Heart right ventricle (tissue), 16 donors: Measurements from ENCODE around the gene FIGLA. TPM values are rescaled to one million over a fixed set of nuclear protein-coding genes. Genes with fewer than 3 reads are reported as not detected.

ENCODE experiments used
- ATAC-seq, 8 donors: fragments of 200-7000 bp; cut with Tn5 transposase; one replicate each; pipeline ENCODE4 v1.9.1; 2020; ENCODE audit warnings: mild to moderate bottlenecking in 8 of 8, moderate library complexity in 8 of 8, moderate number of reproducible peaks in 1 of 8
- DNase-seq, 2 donors: peaks; one replicate each; pipeline ENCODE4 v3.0.0-alpha.2; 2020
- H3K27ac ChIP-seq, 10 donors: fragments of 200-600 bp; sonication (generic) in 2 of 10; one replicate each; pipeline versions ENCODE4 v1.5.0 to v1.8.0; 2020 to 2022; ENCODE audit warnings: mild to moderate bottlenecking in 3 of 10
- H3K27me3 ChIP-seq, 7 donors: fragments of 200-600 bp; one replicate each; pipeline ENCODE4 v1.8.0; 2021 to 2022; ENCODE audit warnings: mild to moderate bottlenecking in 2 of 7
- H3K36me3 ChIP-seq, 9 donors: fragments of 200-600 bp; sonication (generic) in 1 of 9; one replicate each; pipeline versions ENCODE4 v1.5.0 to v1.8.0; 2020 to 2022; ENCODE audit warnings: mild to moderate bottlenecking in 2 of 9
- H3K4me1 ChIP-seq, 9 donors: fragments of 200-600 bp; sonication (generic) in 1 of 9; one replicate each; pipeline versions ENCODE4 v1.5.0 to v1.8.0; 2020 to 2022; ENCODE audit warnings: mild to moderate bottlenecking in 4 of 9
- H3K4me3 ChIP-seq, 10 donors: fragments of 200-600 bp; sonication (generic) in 2 of 10; one replicate each; pipeline versions ENCODE4 v1.5.0 to v1.8.0; 2020 to 2022; ENCODE audit warnings: mild to moderate bottlenecking in 7 of 10, moderate library complexity in 2 of 10
- H3K9me3 ChIP-seq, 11 donors: fragments of 200-600 bp in 10 of 11; sonication (generic) in 2 of 11; one replicate each; pipeline versions ENCODE4 v1.5.0 to v1.8.0; 2013 to 2022; ENCODE audit warnings: mild to moderate bottlenecking in 2 of 11, control low read depth in 1 of 11, moderate library complexity in 1 of 11
- WGBS, 2 donors: extraction: QIAGEN DNeasy Blood & Tissue Kit; methylation state at CpG; one replicate each; pipeline ENCODE4 v1.1.7; 2013; ENCODE audit warnings: inconsistent platforms in 1 of 2; 5-methylcytosine and 5-hydroxymethylcytosine counted together
- intact Hi-C, 10 donors: fragments of 100-400 bp; cut with DNase I; formaldehyde crosslinking; loops; one replicate each; pipeline versions ENCODE4 v1.11.1 to v1.14.2; 2022
- polyA plus RNA-seq, 2 donors: library from polyadenylated mRNA; stranded (reverse); fragments of 200-250 nt; gene quantifications; one replicate each; pipeline ENCODE4 v1.2.3, GENCODE V29; 2013
- total RNA-seq, 10 donors: library from RNA; stranded (reverse); fragmentation: NEBNext Ultra II Directional in 3 of 10; extraction: Animal tissue kit (Norgen Biotek cat#: 25700) in 3 of 10; gene quantifications; one replicate each; pipeline versions ENCODE4 v1.2.1 to v1.2.4, GENCODE V29; 2021 to 2023
- TF ChIP-seq, protein P1 (sequence below), 9 donors: fragments of 200-600 bp; sonication (generic) in 2 of 9; IDR thresholded peaks; one replicate each; pipeline versions ENCODE4 v1.5.0 to v1.8.0; 2021 to 2022; ENCODE audit warnings: antibody characterized with exemption in 9 of 9, mild to moderate bottlenecking in 5 of 9, moderate library complexity in 1 of 9
- donor health status: Arrhythmogenic right ventricular cardiomyopathy.
- donor health status: ischemic (EF 13 %, LVEDD 7.1; RV severe dilation, severe dysfunction).
- donor health status: healthy with polysubstance abuse.
- donor health status: DM: no; HTN: yes; CAD: no.
- donor health status: DM: no; HTN: no; CAD: no.
- donor health status: ischemic (EF 25% LVEDD 6.9; RV normal size, moderate dysfunction).
- donor health status: ischemic (EF 25% LVEDD 5.7; RV mildly dilated, moderate dysfunction).
- donor health status: healthy.
- donor health status: DM: yes; HTN: yes; CAD: no.
- donor health status: Ischemic cardiomyopathy.
- donor health status: ischemic (EF 35%, LVEDD 5.7; RV mildly dilated, moderate dysfunction).
- donor health status: nonischemic (EF 11% LVEDD 7.7; RV severe dilation, severe dysfunction).
- donor health status: DM: yes; HTN: yes; CAD: no.
- donor health status: PGD.
- donor health status: ischemic (EF 29% LVEDD 5.4; RV normal size, mild dysfunction).
- donor health status: nonischemic (EF 23%, LVEDD 6.1; RV moderate dilation, normal function).

The FIGLA gene
- total and polyA plus RNA-seq, 12 donors = 0.36 to 0.51 TPM; not detected in 10

DNA sequence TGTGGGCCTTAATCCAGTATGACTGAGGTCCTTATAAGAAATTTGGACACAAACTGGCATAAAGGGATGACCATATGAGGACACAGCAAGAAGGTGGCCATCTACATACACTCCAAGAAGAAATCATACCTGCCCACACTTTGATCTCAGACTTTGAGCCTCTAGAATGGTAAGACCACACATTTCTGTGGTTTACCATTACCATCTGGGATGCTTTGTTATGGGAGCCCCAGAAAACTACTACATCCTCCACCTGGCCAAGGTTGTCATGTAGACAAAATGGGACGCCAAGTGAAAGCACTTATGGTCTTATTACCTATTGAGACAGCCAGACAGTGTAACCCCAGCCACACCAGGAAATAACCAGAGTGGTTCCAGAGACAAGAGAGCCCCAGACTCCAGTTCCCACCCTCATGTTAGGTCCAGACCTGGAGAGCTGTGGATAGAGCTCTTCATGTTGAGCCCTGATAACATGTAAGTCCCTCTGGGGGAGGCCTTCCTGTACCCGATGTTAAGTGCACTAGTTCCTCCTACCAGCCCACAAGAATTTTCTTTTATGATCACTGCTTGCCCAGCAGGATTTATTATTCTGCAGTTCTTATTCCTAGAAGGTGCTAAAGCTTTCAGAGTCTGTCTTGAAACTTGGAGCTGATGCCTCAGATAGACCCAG lies 17.8 kb downstream of the FIGLA start:
- Histone ChIP-seq H3K36me3 (no peaks in the 10 kb centered on the region), H3K27ac (no peak overlapping the region), H3K4me3 (no peak overlapping the region), H3K9me3 (peaks cover 0 to 3% (median 0%) of the 10 kb centered on the region in 11 donors), H3K4me1 (peaks cover 0 to 4% (median 4%) of the 10 kb centered on the region in 9 donors), H3K27me3 (peaks cover 0 to 65% (median 44%) of the 10 kb centered on the region in 7 donors)
- TF ChIP-seq, protein P1, sequence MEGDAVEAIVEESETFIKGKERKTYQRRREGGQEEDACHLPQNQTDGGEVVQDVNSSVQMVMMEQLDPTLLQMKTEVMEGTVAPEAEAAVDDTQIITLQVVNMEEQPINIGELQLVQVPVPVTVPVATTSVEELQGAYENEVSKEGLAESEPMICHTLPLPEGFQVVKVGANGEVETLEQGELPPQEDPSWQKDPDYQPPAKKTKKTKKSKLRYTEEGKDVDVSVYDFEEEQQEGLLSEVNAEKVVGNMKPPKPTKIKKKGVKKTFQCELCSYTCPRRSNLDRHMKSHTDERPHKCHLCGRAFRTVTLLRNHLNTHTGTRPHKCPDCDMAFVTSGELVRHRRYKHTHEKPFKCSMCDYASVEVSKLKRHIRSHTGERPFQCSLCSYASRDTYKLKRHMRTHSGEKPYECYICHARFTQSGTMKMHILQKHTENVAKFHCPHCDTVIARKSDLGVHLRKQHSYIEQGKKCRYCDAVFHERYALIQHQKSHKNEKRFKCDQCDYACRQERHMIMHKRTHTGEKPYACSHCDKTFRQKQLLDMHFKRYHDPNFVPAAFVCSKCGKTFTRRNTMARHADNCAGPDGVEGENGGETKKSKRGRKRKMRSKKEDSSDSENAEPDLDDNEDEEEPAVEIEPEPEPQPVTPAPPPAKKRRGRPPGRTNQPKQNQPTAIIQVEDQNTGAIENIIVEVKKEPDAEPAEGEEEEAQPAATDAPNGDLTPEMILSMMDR (IDR thresholded peaks at IDR 0.05) = no peak
- DNase-seq (no peak), ATAC-seq (no peak)
- 79 to 80% methylated on average over 2 of the region's 2 CpGs for WGBS, 2 donors
- intact Hi-C loops = loop anchor here in 1 of 10 donors (10.0 kb wide), 1 partner anchor 118 kb away; no protein-coding TSS in a partner anchor

DNA sequence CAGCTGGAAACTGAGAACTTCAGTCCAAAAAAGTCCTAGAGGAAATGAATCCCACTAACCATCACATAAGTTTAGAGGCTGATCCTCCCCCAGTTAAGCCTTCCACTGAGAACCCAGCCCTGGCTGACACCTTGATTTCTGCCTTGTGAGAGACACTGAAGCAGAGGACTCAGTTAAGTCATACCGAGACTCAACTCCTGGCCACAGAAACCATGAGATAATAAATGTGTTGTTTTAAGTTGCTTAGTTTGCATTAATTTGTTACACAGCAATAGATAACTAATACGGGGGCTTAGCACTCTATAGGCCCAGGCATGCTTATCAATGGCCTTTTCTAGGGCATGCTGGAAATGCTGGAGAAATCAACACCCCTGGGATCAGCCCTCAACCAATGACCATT lies 19.0 kb downstream of the FIGLA start:
- intact Hi-C loops = loop anchor here in 1 of 10 donors (10.0 kb wide), 1 partner anchor 117 kb away; no protein-coding TSS in a partner anchor
- no peak for DNase-seq
- no peak overlapping the region for H3K4me3 ChIP-seq
- H3K36me3 ChIP-seq = no peaks in the 10 kb centered on the region
- TF ChIP-seq, protein P1 (IDR thresholded peaks at IDR 0.05) = no peak
- no peak overlapping the region for H3K27ac ChIP-seq
- peaks cover 0 to 3% (median 0%) of the 10 kb centered on the region in 11 donors for H3K9me3 ChIP-seq
- peaks cover 0 to 73% (median 51%) of the 10 kb centered on the region in 7 donors for H3K27me3 ChIP-seq
- WGBS, 2 donors = 81 to 84% methylated on average over 2 of the region's 2 CpGs
- ATAC-seq = no peak
- peaks cover 0 to 16% (median 14%) of the 10 kb centered on the region in 9 donors for H3K4me1 ChIP-seq

DNA sequence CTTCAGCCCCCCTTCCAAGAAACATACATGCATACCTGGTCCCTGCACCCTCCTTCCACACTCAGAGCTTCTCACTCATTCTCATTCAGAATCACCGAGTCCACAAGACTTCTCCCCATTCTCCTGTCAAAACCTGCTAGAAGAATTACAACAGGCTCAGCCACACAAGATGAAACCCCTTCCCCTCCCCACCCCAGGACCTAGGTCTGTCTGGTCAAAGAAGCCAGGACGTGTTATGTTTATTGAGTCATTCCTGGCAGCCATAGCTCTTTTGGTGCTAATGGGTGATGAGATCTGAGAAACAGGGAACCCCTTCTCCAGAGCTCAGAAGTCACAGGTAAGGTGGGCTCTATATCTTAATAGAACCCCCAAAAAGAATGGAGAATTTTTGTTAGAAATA lies 21.0 kb downstream of the FIGLA start:
- Histone ChIP-seq H3K9me3 (no peaks in the 10 kb centered on the region), H3K4me3 (no peak overlapping the region), H3K4me1 (peaks cover 0 to 17% (median 14%) of the 10 kb centered on the region in 9 donors), H3K27me3 (peaks cover 0 to 75% (median 49%) of the 10 kb centered on the region in 7 donors), H3K36me3 (no peaks in the 10 kb centered on the region), H3K27ac (no peak overlapping the region)
- DNase-seq (no peak), ATAC-seq (no peak)
- 58 to 80% methylated on average over 2 of the region's 2 CpGs for WGBS, 2 donors
- TF ChIP-seq, protein P1 (IDR thresholded peaks at IDR 0.05) = no peak
- intact Hi-C loops = no loop called here

DNA sequence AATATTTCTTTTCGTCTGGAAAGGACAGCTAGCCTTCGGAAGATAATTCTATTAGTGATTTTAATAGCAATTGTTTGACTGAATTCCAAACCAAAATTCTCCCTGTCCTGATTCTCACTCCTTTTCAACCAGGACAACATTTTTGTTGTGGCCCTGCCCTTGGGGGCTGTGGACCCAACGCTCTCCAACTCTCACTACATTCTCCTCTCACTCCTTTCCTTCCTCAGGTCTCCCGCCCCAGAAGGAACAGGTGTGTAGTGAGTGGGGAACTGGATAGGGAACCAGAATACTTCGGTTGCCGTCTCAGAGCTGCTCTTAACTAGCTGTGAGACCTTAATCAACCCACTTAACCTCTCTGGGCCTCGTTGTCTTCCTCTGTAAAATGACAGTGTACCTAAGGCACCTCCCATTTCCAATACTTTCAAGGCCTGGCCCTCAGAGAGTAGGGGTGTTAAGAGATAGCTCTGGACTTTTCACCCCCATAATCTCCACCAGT lies 21.8 kb downstream of the FIGLA start:
- DNase-seq (no peak), ATAC-seq (no peak)
- no peaks in the 10 kb centered on the region for H3K36me3 ChIP-seq
- peaks cover 0 to 75% (median 46%) of the 10 kb centered on the region in 7 donors for H3K27me3 ChIP-seq
- H3K4me3 ChIP-seq = no peak overlapping the region
- H3K27ac ChIP-seq = no peak overlapping the region
- intact Hi-C loops = no loop called here
- peaks cover 0 to 17% (median 14%) of the 10 kb centered on the region in 9 donors for H3K4me1 ChIP-seq
- H3K9me3 ChIP-seq = no peaks in the 10 kb centered on the region
- TF ChIP-seq, protein P1 (IDR thresholded peaks at IDR 0.05) = no peak
- 60 to 71% methylated on average over 7 of the region's 7 CpGs for WGBS, 2 donors
